Activated CD4-positive, alpha-beta T cell treated with anti-CD3 and anti-CD28 coated beads, Interleukin-2, amount 10 ng/mL, durations not matched to agents 7 days and 5 days (primary cell): ENCODE data around the gene CENPC. TPM values are rescaled to one million over a fixed set of nuclear protein-coding genes. Genes with fewer than 3 reads are reported as not detected.

Experiments used
- CTCF ChIA-PET: fragments of 350-600 bp; sonication (Branson Sonifier 250); formaldehyde crosslinking; loops from one replicate; lab custom pipeline; 2021; ENCODE audit warnings: antibody characterized with exemption; lab: Charles Lee
- POLR2A ChIA-PET: fragments of 350-600 bp; sonication (Branson Sonifier 250); formaldehyde crosslinking; loops from one replicate; lab custom pipeline; 2021; ENCODE audit warnings: antibody characterized with exemption; lab: Charles Lee
- DNase-seq: peaks from one replicate; pipeline ENCODE4 v3.0.0-alpha.2; 2020
- H3K27ac Mint-ChIP-seq: one replicate; pipeline ENCODE4 v1.8.0; 2021; ENCODE audit warnings: mild to moderate bottlenecking, moderate library complexity, mixed read lengths
- H3K27me3 Mint-ChIP-seq: one replicate; pipeline ENCODE4 v1.8.0; 2021; ENCODE audit warnings: mixed read lengths
- H3K36me3 Mint-ChIP-seq: one replicate; pipeline ENCODE4 v1.8.0; 2021; ENCODE audit warnings: low read depth, mixed read lengths
- H3K4me1 Mint-ChIP-seq: one replicate; pipeline ENCODE4 v1.8.0; 2021; ENCODE audit warnings: mixed read lengths
- H3K4me3 Mint-ChIP-seq: one replicate; pipeline ENCODE4 v1.8.0; 2021; ENCODE audit warnings: mild to moderate bottlenecking, moderate library complexity, mixed read lengths
- H3K9me3 Mint-ChIP-seq: one replicate; pipeline ENCODE4 v1.8.0; 2021; ENCODE audit warnings: mixed read lengths
- total RNA-seq, 2 experiments: library from RNA; stranded (reverse); gene quantifications; one replicate each; pipeline ENCODE4 v1.2.3, GENCODE V29; 2021

CENPC gene, protein sequence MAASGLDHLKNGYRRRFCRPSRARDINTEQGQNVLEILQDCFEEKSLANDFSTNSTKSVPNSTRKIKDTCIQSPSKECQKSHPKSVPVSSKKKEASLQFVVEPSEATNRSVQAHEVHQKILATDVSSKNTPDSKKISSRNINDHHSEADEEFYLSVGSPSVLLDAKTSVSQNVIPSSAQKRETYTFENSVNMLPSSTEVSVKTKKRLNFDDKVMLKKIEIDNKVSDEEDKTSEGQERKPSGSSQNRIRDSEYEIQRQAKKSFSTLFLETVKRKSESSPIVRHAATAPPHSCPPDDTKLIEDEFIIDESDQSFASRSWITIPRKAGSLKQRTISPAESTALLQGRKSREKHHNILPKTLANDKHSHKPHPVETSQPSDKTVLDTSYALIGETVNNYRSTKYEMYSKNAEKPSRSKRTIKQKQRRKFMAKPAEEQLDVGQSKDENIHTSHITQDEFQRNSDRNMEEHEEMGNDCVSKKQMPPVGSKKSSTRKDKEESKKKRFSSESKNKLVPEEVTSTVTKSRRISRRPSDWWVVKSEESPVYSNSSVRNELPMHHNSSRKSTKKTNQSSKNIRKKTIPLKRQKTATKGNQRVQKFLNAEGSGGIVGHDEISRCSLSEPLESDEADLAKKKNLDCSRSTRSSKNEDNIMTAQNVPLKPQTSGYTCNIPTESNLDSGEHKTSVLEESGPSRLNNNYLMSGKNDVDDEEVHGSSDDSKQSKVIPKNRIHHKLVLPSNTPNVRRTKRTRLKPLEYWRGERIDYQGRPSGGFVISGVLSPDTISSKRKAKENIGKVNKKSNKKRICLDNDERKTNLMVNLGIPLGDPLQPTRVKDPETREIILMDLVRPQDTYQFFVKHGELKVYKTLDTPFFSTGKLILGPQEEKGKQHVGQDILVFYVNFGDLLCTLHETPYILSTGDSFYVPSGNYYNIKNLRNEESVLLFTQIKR
- total RNA-seq = 10 to 100 TPM; 34.4 to 38.0 TPM

DNA sequence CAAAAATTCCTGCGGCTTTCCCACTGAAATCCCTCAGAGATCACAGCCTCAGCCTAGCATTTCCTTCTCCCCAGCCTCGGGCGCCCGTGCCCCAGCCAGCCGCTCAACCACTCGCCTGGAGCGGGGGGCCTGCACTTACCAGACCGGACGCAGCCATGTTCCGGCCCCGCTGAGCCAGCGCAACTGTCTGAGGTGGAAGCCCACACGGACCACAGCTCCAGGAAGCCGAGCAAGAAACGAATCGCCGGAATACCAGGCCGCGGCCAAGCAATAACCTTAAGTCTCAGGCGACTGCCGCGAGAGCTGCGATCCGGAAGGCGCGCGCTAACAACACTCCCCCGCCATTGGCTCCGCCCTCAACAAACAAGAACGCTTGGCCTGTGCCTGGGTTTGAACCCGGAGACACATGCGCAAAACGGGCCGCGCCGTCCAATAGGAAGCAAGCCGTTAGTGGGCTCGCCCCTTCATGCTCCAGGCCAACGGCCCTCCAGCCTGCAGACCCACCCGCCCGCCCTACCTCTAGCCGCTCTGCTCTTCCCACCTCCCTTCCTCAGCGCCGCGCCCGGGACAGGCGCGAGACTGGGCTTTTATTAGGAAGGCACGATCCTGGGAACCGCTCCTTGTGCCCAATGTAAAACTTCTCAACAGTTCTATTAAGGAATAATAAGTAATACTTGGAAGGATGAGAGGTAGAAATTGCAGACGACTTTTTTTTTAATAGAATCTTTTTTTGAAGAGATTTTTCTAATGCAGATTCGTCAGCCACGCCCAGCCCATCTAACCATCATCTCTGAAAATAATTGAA, at the start of gene CENPC:
Gene CENPC, minus strand, starts transcription at position 305 of the 805 bp plus-strand sequence. Its CDS starts 148 bp downstream, at position 157.
- peaks cover 37% of the 10 kb centered on the region for H3K4me1 Mint-ChIP-seq
- ChIA-PET CTCF (interaction anchor here (0.5 to 2.0 kb wide), 3 partner anchors 9 to 520 kb away, joined by 3 to 10 read pairs (median 3); no protein-coding TSS in a partner anchor), POLR2A (interaction anchor here (1.1 kb wide), 1 partner anchor 156 kb away, joined by 3 read pairs; the partner anchor contains the start of gene UBA6)
- H3K36me3 Mint-ChIP-seq = peaks cover 33% of the 10 kb centered on the region
- H3K27ac Mint-ChIP-seq = peak within 1 kb of the TSS; percentile 99
- H3K9me3 Mint-ChIP-seq = no peaks in the 10 kb centered on the region
- no peaks in the 10 kb centered on the region for H3K27me3 Mint-ChIP-seq
- H3K4me3 Mint-ChIP-seq = peak within 1 kb of the TSS; percentile 99
- DNase-seq = peak; percentile 96

DNA sequence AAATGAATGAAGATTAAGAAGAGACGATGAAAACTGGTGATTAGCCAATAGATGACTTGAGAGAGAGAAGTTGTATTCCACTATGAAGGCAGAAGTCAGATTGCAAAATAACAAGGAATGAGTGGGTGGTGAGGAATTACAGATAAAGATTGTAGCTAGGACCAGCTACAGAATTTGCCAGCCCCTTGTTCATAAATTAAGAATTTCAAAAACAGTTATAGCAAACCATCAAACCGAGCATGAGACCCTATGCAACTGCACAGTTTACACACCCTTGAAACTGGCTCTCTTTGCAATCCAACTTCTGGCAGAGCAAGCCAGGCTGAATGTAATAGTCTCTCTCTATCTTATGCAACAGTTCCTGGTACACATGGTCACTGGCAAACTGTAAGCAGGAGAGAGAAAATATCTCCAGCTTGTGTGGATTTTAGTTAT, 48.5 kb upstream of the CENPC start:
- ChIA-PET CTCF (interaction anchor here (1.3 kb wide), 1 partner anchor 11 kb away, joined by 3 read pairs; no protein-coding TSS in a partner anchor), POLR2A (no interaction called here)
- H3K4me1 Mint-ChIP-seq = no peaks in the 10 kb centered on the region
- peaks cover 3% of the 10 kb centered on the region for H3K9me3 Mint-ChIP-seq
- H3K27me3 Mint-ChIP-seq = no peaks in the 10 kb centered on the region
- peaks cover 49% of the 10 kb centered on the region for H3K36me3 Mint-ChIP-seq
- no peak overlapping the region for H3K27ac Mint-ChIP-seq
- no peak for DNase-seq
- no peak overlapping the region for H3K4me3 Mint-ChIP-seq

- ChIA-PET CTCF (no interaction called here), POLR2A (no interaction called here)
- Mint-ChIP-seq H3K36me3 (peaks cover 43% of the 10 kb centered on the region), H3K9me3 (no peaks in the 10 kb centered on the region), H3K4me1 (peaks cover 7% of the 10 kb centered on the region), H3K4me3 (no peak overlapping the region), H3K27me3 (no peaks in the 10 kb centered on the region), H3K27ac (no peak overlapping the region)
- no peak for DNase-seq
These were observed 41.9 kb upstream of the CENPC start for GRCh38 chr4:67587156-67587555.

DNA sequence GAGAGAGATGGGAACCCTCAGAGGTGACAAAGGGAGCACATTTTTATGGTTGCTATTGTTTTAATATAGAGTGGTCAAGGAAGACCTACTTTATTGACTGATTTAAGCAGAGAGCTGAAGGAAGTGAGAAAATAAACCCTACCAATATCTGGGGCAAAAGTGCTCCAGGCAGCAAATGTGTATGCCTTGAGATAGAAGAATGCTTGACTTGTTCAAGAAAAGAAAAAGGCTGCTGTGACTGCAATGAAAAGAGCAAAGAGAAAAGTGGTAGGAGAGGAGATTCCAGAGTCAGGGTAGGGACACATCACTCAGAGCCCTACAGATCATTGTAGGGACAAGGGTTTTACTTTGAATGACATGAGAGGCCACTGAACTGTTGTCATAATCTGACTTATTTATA, 39.2 kb upstream of the CENPC start:
- H3K27ac Mint-ChIP-seq = no peak overlapping the region
- H3K36me3 Mint-ChIP-seq = peaks cover 47% of the 10 kb centered on the region
- no peak overlapping the region for H3K4me3 Mint-ChIP-seq
- CTCF ChIA-PET = interaction anchor here (1.4 kb wide), 1 partner anchor 35 kb away, joined by 3 read pairs; no protein-coding TSS in a partner anchor
- peaks cover under 1% of the 10 kb centered on the region for H3K9me3 Mint-ChIP-seq
- H3K4me1 Mint-ChIP-seq = peaks cover 25% of the 10 kb centered on the region
- no peaks in the 10 kb centered on the region for H3K27me3 Mint-ChIP-seq
- DNase-seq = no peak
- POLR2A ChIA-PET = no interaction called here

- Mint-ChIP-seq H3K27ac (peak overlapping the region; percentile 82), H3K36me3 (peaks cover 57% of the 10 kb centered on the region), H3K27me3 (no peaks in the 10 kb centered on the region), H3K4me1 (peaks cover 35% of the 10 kb centered on the region), H3K9me3 (peaks cover 4% of the 10 kb centered on the region), H3K4me3 (no peak overlapping the region)
- peak; percentile 26 for DNase-seq
- POLR2A ChIA-PET = no interaction called here
- CTCF ChIA-PET = interaction anchor here (1.2 to 1.6 kb wide), 4 partner anchors 13 to 39 kb away, joined by 3 read pairs; no protein-coding TSS in a partner anchor
These were observed 36.6 kb upstream of the CENPC start for GRCh38 chr4:67581913-67582312.

DNA sequence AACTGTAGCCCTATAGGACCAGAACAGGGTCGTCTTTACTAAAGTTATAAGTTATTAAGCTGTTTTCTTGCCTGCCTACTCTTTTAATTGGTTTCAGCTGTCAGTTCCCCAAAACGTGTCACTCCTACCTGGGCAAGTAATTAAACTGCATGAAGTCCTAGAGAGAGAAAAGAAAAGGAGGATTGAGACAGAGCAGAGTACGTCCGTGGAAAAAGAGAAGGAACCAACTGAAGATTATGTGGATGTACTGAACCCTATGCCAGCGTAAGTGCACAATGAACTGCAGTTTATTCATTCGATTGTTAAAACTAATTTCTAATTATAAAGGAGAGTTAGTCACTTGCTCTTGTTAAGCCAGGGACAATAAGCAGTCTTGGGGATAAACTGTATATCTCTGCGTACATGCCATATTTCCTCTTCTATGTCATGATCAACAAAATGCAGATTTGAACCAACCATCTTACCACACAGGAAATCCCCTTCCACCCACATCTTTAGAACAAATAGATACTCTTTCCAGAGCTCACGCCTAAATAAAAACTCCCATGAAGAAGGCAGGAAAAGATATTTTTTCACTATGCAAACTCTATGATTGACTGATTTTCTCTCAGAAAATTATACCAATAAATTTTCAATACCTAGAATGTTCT, 36.0 kb upstream of the CENPC start:
- Mint-ChIP-seq H3K27me3 (no peaks in the 10 kb centered on the region), H3K4me3 (peak overlapping the region; percentile 45), H3K4me1 (peaks cover 38% of the 10 kb centered on the region), H3K27ac (peak overlapping the region; percentile 82), H3K36me3 (peaks cover 58% of the 10 kb centered on the region), H3K9me3 (peaks cover 4% of the 10 kb centered on the region)
- CTCF ChIA-PET = interaction anchor here (1.2 to 1.3 kb wide), 5 partner anchors 10 to 29 kb away, joined by 3 to 6 read pairs (median 3); no protein-coding TSS in a partner anchor
- POLR2A ChIA-PET = no interaction called here
- peak; percentile 53 for DNase-seq

GRCh38 chr4:67580577-67580976, 35.3 kb upstream of the CENPC start:
- no peak for DNase-seq
- Mint-ChIP-seq H3K27me3 (no peaks in the 10 kb centered on the region), H3K4me1 (peaks cover 43% of the 10 kb centered on the region), H3K36me3 (peaks cover 58% of the 10 kb centered on the region), H3K9me3 (peaks cover 4% of the 10 kb centered on the region), H3K27ac (peak overlapping the region; percentile 82), H3K4me3 (no peak overlapping the region)
- CTCF ChIA-PET = interaction anchor here (1.2 to 1.3 kb wide), 4 partner anchors 10 to 28 kb away, joined by 3 to 6 read pairs (median 3); no protein-coding TSS in a partner anchor
- POLR2A ChIA-PET = no interaction called here

DNA sequence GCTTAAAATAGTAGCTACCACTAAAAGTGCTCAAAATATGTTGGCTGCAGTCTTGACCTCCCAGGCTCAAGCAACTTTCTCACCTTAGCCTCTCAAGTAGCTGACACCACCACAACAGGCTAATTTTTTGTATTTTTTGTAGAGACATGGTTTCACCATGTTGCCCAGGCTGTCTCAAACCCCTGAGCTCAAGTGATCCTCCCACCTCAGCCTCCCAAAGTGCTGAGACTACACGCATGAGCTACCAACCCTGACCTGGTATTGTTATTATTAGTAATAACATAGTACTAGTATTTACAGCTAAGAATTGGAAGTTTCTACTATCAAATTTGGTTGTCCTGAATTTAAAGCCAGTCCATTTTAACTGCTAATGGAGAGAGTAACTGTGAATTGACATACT, 31.2 kb upstream of the CENPC start:
- H3K36me3 Mint-ChIP-seq = peaks cover 60% of the 10 kb centered on the region
- CTCF ChIA-PET = no interaction called here

GRCh38 chr4:67576059-67576466, 30.8 kb upstream of the CENPC start:
- no peak for DNase-seq
- H3K36me3 Mint-ChIP-seq = peaks cover 59% of the 10 kb centered on the region
- H3K27ac Mint-ChIP-seq = peak overlapping the region; percentile 86
- H3K9me3 Mint-ChIP-seq = peaks cover 7% of the 10 kb centered on the region
- ChIA-PET CTCF (no interaction called here), POLR2A (no interaction called here)
- no peaks in the 10 kb centered on the region for H3K27me3 Mint-ChIP-seq
- H3K4me3 Mint-ChIP-seq = peak overlapping the region; percentile 51
- peaks cover 54% of the 10 kb centered on the region for H3K4me1 Mint-ChIP-seq

More for the DNA sequence above, 31.2 kb upstream of the CENPC start:
- H3K4me3 Mint-ChIP-seq = no peak overlapping the region
- peaks cover 7% of the 10 kb centered on the region for H3K9me3 Mint-ChIP-seq
- no peak overlapping the region for H3K27ac Mint-ChIP-seq
- no peaks in the 10 kb centered on the region for H3K27me3 Mint-ChIP-seq
- peaks cover 58% of the 10 kb centered on the region for H3K4me1 Mint-ChIP-seq
- POLR2A ChIA-PET = no interaction called here
- DNase-seq = no peak

DNA sequence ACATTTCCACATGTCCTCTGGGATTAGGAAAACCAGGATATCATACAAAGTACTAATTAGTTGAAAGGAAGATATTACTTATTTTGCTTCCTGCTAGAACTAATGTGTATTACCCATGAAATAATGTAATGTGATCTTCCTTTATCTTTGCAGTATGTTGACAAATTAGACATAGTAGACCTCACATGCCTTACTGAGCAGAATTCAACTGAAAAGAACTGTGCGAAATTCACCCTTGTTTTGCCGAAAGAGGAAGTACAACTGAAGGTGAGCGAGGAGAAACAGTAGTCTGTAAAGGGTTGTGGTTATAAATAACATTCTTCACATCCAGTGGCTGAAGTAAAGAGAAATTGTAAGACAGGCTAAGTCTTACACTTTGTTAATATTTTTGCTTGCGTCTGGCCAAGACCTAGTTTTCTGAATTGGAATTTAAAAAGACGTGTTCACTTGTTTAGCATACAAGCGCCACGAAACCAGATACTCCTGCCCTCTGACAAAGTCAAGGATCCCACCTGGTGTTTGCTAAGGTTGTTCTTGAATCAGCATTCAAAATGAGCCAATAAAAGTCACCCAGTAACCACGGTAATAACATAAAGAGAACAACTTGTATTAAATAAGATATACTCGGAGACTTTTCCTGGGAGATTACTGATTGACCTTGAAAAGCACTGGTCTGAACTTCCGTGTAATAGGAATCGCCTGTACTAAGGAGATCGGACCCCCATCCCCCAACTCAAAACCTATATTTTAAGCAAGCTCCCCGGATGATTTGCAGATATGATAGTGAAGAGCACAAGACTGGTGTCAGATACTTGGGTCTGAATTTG, 30.1 kb upstream of the CENPC start:
- POLR2A ChIA-PET = no interaction called here
- peaks cover 7% of the 10 kb centered on the region for H3K9me3 Mint-ChIP-seq
- H3K36me3 Mint-ChIP-seq = peaks cover 57% of the 10 kb centered on the region
- peak overlapping the region; percentile 86 for H3K27ac Mint-ChIP-seq
- DNase-seq = peak; percentile 21
- H3K27me3 Mint-ChIP-seq = no peaks in the 10 kb centered on the region
- H3K4me3 Mint-ChIP-seq = peak overlapping the region; percentile 51
- H3K4me1 Mint-ChIP-seq = peaks cover 48% of the 10 kb centered on the region
- CTCF ChIA-PET = no interaction called here

GRCh38 chr4:67573193-67573592, 27.9 kb upstream of the CENPC start:
- CTCF ChIA-PET = no interaction called here
- no peaks in the 10 kb centered on the region for H3K27me3 Mint-ChIP-seq
- peaks cover 48% of the 10 kb centered on the region for H3K36me3 Mint-ChIP-seq
- POLR2A ChIA-PET = interaction anchor here (0.6 to 0.7 kb wide), 2 partner anchors 31 to 46 kb away, joined by 3 to 4 read pairs; no protein-coding TSS in a partner anchor
- H3K9me3 Mint-ChIP-seq = peaks cover 3% of the 10 kb centered on the region
- H3K4me1 Mint-ChIP-seq = peaks cover 45% of the 10 kb centered on the region
- H3K4me3 Mint-ChIP-seq = no peak overlapping the region
- no peak for DNase-seq
- peak overlapping the region; percentile 74 for H3K27ac Mint-ChIP-seq
